Left ventricle myocardium superior (tissue), 1 donor: ENCODE data around the gene PRH2. TPM values are rescaled to one million over a fixed set of nuclear protein-coding genes. Genes with fewer than 3 reads are reported as not detected.

Experiments
- ATAC-seq: fragments of 200-7000 bp; cut with Tn5 transposase; one replicate; pipeline ENCODE4 v1.9.1; 2020; ENCODE audit warnings: mild to moderate bottlenecking, moderate library complexity
- DNase-seq: peaks from one replicate; pipeline ENCODE4 v3.0.0-alpha.2; 2020
- intact Hi-C: fragments of 100-400 bp; cut with micrococcal nuclease; formaldehyde crosslinking; loops from one replicate; pipeline ENCODE4 v1.11.0; 2022
- total RNA-seq: library from RNA; stranded (reverse); fragmentation: NEBNext Ultra II Directional; extraction: Animal tissue kit (Norgen Biotek cat#: 25700); gene quantifications from one replicate; pipeline ENCODE4 v1.2.1, GENCODE V29; 2021
- donor health status: DM: no; HTN: yes; CAD: no; lungs with severe emphysema.

PRH2 gene
- total RNA-seq, 1 donor from 2014 or later: not detected

DNA sequence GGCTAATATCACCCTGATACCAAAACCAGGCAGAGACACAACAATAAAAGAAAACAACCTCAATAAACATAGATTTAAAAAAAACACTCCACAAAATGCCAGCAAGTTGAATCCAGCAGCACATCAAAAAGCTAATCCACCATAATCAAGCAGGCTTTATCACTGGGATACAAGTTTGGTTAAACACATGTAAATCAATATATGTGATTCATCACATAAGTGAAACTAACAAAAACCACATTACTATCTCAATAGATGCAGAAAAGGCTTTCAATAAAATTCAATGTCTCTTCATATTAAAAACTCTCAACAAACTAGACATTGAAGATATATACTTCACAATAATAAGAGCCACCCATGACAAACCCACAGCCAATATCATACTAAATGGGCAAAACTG lies 27.0 kb downstream of the PRH2 start:
- DNase-seq (no peak), ATAC-seq (no peak)
- intact Hi-C loops: no loop called here

DNA sequence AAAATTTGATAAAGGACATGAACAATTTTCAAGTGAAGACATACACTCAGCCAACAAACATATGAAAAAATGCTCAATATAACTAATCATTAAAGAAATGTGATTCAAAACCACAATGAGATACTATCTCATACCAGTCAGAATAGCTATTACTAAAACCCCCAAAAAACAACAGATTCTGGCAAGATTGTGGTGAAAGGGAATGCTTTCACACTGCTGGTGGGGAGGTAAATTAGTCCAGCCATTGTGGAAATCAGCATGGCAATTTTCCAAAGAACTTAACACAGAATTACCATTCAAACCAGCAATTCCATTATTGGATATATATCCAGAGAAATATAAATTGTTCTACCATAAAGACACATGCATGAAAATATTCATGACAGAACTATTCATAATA lies 28.7 kb downstream of the PRH2 start:
- no peak for DNase-seq
- ATAC-seq: no peak
- intact Hi-C loops: no loop called here

DNA sequence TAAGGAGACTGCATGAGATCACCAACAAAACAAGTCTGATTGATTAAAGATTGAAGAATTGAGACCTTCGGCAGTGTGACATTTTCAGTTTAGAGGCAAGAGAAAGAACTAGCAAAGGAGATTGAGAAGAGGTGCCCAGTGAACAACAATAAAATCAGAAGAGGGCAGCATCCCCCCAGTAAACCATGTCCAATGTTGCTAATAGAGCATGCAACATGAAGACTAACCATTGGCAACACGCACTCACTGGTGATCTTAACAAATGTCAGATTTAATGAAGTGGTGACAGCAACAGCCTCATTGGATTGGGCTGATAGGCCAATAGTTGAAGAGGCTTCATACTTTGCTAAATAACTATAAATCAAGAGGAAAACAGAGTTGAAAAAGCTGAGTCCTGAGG lies 30.8 kb downstream of the PRH2 start:
- intact Hi-C loops: no loop called here
- DNase-seq (no peak), ATAC-seq (peak; percentile 52)

DNA sequence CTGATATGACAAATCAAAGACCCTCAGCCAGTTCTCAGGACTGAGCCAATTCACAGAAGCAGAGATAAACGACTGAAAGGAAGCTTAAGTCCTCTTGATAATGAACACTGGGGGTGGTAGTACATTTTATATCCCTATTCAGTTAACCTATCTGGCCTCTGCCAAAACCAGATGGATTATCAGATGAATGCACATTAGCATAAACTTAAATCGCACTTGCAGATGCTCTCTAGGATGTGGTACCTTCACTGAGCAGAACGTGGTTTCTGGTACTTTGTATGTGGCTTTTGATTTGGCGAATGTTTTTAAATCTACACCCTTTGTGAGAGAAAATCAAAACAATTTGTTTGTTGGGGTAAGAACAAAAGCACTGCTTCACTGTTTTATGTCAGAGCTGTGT lies 31.2 kb downstream of the PRH2 start:
- intact Hi-C loops: no loop called here
- DNase-seq (no peak), ATAC-seq (no peak)

DNA sequence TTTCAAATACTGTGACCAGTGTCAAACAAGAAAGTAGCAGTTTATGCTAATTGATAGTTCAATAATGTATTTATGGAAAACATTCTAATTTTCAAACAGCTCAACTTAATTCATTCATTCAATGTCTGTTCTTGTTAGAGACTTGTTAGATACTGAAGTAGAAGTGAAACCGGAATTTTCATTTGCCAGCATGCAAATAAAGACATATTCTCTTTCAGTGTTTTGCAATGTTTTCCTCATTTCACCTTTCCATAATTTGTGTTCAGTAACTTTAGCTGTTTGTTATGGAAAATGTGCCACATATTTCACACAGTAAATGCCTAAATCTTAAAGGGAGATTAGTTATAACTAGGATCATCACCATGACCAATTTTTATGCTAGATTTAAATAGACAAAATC lies 36.4 kb downstream of the PRH2 start:
- DNase-seq: no peak
- intact Hi-C loops: no loop called here
- no peak for ATAC-seq

DNA sequence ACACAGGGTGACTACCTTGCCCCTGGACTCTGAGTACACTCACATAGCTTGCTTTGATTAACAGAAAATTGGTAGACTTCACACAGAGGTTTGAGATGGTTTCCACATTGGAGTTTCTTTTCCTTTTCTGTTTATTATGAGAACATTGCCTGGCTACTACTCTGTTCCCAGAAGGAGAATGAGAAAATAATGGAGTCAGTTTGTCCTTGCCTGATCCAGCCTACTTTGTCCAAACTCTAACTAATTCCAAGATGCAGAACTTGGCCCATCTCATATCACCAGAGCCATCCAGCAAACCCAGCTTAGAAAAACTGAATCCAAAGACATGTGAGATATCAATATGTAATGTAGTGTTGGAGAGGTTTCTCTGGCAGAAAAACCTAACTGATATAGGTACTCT lies 37.3 kb downstream of the PRH2 start:
- no peak for DNase-seq
- no peak for ATAC-seq

DNA sequence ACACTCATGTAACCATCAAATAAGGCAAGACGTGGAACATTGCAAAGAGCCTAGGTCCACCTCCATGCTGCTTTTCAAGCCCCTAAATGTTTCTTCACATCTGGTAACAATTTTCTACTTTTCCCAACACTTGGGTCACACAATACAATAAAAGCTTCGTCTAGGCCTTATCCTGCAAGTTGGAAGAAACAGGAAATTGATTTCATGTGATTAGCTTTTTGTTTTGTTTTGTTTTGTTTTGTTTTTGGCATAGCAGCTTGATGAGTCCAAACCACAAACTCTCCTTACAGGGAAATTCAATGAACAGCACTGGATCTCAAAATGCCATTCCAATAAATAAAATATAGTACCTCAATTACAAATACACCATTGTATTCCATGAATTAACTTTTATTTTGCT lies 38.4 kb downstream of the PRH2 start:
- DNase-seq (no peak), ATAC-seq (no peak)
- intact Hi-C loops: no loop called here

More for the DNA sequence above, 37.3 kb downstream of the PRH2 start:
- intact Hi-C loops: no loop called here

DNA sequence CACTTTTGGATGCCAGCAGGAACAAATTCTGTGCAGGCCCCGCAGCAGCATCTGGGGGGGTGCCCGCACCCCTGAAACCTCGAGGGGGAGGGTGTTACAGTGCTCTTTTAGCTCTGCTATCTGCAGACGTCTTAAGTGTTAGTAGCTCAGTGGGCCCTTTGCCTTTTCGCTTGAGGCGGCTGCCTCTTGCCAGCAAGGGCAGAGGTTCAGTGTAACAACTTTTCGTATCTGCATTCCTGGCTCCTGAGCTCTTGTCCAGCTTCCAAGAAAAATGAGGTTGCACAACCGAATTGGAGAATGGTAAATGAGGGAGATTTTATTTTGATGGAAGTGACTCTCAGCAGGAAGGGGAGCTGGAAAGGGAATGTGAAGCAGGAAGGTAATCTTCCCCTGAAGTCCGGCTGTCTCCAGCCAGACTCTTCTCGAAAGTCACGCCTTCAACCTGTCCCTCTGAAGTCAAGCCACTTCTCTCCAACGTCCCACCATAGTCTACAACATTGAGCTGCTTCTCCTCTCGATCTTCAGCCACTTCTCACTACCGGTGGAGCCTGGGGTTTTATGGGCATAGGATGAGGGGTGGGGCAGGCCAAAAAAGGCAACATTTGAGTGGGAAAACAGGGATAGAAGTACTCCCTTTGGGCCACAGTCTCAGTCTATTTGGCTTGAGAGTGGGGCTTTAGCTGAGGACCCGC lies 39.9 kb downstream of the PRH2 start:
- ATAC-seq (peak; percentile 85), DNase-seq (peak; percentile 47)
- intact Hi-C loops: no loop called here

DNA sequence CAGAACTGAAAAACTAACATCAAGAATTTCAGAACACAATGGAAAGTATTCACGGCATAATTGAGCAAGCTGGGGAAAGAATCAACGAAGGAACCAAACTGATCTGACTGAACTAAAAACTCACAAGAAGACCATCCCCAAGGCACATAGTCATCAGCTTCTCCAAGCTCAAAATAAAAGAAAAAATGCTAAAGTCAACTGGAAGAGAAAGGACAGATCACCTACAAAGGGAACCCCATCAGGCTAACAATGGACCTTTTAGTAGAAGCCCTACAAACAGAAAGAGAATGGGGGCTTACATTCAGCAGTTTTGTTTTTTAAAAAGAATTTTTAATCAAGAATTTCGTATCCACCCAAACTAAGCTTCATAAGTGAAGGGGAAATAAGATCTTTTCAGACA lies 45.9 kb downstream of the PRH2 start:
- intact Hi-C loops: no loop called here
- no peak for ATAC-seq

DNA sequence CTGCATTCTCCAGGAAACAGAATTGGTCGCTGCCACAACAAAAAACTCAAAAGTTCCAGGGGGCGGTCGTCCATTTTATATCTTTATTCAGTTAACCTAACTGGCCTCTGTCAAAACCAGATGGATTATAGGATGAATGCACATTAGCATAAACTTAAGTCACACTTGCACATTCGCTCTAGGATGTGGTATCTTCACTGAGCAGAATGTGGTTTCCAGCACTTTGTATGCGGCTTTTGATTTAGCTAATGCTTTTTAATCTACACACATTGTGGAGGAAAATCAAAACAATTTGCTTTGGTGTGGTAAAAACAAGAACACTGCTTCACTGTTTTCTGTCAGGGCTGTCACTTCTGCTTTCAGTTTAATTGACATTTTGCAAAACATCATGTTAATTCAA lies 53.2 kb downstream of the PRH2 start:
- DNase-seq: no peak
- no peak for ATAC-seq
- intact Hi-C loops: no loop called here

More for the DNA sequence above, 45.9 kb downstream of the PRH2 start:
- DNase-seq: no peak

Other genes starting within 250 kb of the PRH2 start
- gene YBX3, start 205.9 kb upstream of the PRH2 start, total RNA-seq: 773 TPM
- not detected for gene TAS2R7, start 126.6 kb upstream of the PRH2 start, total RNA-seq
- gene TAS2R8, start 122.0 kb upstream of the PRH2 start, total RNA-seq: not detected
- gene TAS2R9, start 119.1 kb upstream of the PRH2 start, total RNA-seq: not detected
- gene TAS2R10, start 102.9 kb upstream of the PRH2 start, total RNA-seq: not detected
- 0.94 TPM for gene PRR4, start 79.8 kb upstream of the PRH2 start, total RNA-seq
- 3.8 TPM for gene PRH1, start 45.0 kb upstream of the PRH2 start, total RNA-seq
- gene TAS2R13, start 19.7 kb upstream of the PRH2 start, total RNA-seq: 0.30 TPM
- gene TAS2R14, start 10.0 kb downstream of the PRH2 start, total RNA-seq: 0.45 TPM
- 0.25 TPM for gene TAS2R50, start 57.7 kb downstream of the PRH2 start, total RNA-seq
- 0.42 TPM for gene TAS2R20, start 69.1 kb downstream of the PRH2 start, total RNA-seq
- gene TAS2R19, start 93.4 kb downstream of the PRH2 start, total RNA-seq: 0.77 TPM
- 0.67 TPM for gene TAS2R31, start 102.2 kb downstream of the PRH2 start, total RNA-seq
- gene TAS2R46, start 133.1 kb downstream of the PRH2 start, total RNA-seq: 0.27 TPM
- gene TAS2R43, start 163.1 kb downstream of the PRH2 start, total RNA-seq: not detected
- gene TAS2R30, start 205.4 kb downstream of the PRH2 start, total RNA-seq: 0.72 TPM
- gene SMIM10L1, start 242.0 kb downstream of the PRH2 start, total RNA-seq: 13.7 TPM